Daoy (cell line): ENCODE measurements around the gene RHOJ. TPM values are rescaled to one million over a fixed set of nuclear protein-coding genes. Genes with fewer than 3 reads are reported as not detected.
"Not testable (repeated sequence)": the region's sequence is repeated elsewhere in the genome, so short reads cannot be mapped to it uniquely, and the experiment has no call there.

Experiments used
- DNase-seq: peaks from one replicate; pipeline ENCODE4 v3.0.0-alpha.2; 2015; ENCODE audit warnings: low read depth
- total RNA-seq: library from RNA; depleted of rRNA; stranded (reverse); fragments of >200 nt; shearing (Covaris generic); gene quantifications from 2 replicates; pipeline ENCODE4 v1.2.3, GENCODE V29; 2014; rRNA removed

Gene RHOJ
- total RNA-seq, 1 experiment from 2014 or later = 9.5 TPM

DNA sequence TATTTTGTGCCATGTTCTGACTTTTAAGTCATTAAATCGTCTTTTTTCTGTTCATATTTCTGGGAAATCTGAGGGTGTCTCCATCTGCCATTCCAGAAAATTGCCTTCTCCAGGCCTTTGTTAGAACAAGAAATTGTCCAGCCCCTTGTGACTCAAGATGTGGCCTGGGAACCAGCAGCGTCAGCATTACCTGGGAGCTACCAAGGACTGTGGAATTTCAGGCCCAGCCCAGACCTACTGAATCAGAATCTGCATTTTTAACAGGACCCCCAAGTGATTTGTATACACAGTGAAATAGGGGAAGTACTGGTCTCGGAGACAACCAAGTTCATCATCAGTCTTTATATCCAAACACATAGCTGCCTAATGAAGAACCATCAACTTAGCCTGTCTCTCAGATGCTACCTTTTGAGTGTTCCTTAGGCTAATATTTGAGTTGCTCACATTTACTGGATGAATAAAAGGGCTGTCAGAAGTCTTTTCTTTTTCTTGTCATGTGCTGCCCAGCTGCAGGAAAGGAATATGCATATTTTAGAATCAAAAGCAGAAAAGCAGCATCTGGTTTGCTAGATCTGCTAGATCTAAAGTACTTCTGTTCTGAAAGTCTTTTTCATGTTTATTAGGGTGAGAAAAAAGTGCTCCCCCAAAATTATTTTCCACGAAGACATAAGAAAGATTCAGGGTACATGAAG is 93.3 kb downstream of the RHOJ start:
- DNase-seq = no peak

DNA sequence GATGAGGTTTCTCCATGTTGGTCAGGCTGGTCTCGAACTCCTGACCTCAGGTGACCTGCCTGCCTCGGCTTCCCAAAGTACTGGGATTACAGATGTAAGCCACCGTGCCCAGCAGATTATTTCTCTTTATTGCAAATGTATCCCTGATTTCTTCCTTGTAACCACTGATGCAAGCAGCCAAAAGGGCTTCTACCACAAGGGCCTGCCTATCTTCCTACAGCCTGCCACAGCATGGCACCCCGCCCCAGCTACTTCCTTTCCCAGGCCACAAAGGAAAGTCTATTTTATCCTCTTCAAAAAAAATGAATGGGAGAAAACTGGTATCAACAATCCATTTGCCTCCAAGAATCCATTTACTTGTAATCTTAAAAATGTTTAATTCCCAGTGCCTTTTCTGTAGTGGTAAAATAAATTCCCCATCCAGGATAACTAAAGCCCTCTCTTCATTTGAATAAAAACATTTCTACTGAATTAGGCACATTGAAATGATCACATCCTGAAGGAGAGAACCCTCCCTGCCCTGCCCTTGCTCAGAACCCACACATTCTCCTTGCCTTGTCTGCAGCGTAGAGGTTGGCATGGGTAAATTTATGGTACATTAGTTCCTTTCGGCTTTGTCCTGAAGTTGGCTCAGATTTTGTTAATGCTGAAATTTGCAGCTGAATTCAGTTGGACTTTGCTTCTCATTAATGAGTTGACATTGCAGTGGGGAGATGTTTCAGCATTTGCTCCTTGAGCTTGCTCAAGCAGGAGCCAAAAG is 95.3 kb downstream of the RHOJ start:
- DNase-seq = no peak

DNA sequence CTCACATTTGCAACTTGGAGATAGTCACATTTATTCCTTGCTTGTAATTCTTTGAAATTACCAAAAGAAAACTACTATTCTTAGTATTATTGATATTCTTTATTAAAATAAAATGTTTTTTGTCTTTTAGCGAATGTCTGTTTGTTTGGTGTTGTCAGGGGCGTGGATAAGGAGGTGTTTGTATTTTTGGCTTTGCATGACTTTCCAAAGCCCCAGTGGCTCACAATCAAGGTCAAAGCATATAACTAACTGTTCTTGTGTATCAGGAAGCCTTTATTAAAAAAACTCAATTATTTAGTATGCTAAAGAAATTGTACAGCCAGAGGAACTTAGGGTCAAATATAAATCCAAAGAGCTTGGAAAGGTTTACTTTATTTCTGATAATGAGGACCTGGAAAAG is 96.6 kb downstream of the RHOJ start:
- no peak for DNase-seq

DNA sequence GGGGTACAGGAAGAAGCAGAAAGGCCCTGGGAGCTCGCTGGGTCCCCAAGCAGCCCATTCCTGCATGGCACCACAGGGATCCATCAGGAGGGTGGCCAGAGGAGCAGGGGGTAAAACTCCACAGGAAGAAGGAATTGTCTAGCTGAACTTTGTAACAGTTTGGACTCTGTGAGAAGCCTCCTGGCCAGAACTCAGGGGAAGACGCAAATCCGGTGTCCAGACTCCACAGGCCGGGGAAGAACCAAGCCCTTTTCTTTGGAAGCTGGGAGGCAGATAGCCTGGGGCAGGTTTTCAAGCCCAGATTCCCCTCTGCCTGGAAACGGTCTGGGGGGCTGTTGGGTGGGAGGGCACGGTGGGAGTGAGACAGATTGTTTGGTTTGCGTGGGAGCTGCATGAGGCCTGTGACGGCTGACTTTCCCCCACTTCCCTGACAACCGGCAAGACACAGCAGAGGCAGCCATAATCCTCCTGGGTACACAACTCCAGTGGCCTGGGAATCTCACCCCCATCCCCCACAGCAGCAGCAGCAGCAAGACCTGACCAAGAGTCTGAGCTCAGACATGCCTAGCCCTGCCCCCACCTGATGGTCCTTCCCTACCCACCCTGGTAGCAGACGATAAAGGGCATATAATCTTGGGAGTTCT is 97.8 kb downstream of the RHOJ start:
- no peak for DNase-seq

DNA sequence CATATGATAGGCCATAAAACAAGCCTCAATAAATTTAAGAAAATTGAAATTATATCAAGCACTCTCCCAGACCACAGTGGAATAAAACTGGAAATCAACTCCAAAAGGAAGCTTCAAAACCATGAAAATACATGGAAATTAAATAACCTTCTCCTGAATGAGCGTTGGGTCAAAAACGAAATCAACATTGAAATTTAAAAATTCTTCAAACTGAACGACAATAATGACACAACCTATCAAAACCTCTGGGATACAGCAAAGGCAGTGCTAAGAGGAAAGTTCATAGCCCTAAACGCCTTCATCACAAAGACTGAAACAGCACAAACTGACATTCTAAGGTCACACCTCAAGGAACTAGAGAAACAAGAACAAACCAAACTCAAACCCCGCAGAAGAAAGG is 100.2 kb downstream of the RHOJ start:
- DNase-seq = not testable (repeated sequence)

DNA sequence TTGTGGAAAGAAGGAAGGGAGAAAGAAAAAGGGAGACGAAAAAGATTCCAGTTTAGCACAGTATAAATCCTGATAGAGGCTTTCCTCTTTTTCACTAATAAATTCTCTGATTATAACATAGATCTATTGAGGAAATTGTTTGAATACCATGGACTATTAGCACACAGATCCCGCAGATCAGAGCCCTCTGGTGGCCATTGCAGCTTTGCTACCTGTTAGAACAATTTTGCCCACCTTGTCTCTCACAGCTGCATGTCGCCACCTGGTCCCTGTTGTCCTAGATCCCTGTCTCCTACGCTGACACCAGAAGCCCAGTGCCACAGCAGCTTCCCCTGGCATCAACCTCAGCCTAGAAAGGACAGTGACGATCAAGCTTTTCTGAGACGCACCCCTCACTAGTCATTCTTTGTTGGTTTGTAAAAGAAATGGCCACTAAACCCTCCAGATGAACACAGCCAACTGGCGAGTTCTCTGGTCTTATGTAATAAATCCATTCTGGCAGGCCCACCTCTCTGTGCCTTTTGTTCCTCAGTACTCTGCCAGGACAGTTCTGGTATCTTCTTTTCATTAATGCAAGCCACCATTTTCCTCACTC is 104.6 kb downstream of the RHOJ start:
- peak; percentile 30 for DNase-seq

DNA sequence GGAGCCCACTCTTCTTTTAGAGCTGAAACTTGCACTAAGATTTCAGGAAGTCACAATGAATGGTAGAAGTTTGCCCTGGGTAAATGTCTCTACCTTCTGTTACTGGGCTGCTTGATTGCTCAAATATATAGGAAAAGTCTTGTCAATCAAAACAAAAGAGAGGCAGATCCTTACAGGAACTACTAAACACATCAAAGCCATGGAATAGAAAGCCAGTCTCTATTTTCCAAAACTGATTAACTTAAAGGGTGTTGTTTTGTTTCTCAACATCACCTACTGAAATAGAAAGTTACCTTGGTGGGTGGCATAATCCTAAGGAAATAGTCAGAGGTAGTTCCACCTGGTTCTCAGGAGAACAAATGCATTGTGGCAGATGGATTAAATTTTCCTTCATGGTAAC is 114.6 kb downstream of the RHOJ start, which contains the start of gene GPHB5:
GPHB5 (minus strand) TSS at position 101 of the 400 bp plus-strand sequence. CDS start 1,086 bp downstream, outside the sequence.
- DNase-seq = no peak

DNA sequence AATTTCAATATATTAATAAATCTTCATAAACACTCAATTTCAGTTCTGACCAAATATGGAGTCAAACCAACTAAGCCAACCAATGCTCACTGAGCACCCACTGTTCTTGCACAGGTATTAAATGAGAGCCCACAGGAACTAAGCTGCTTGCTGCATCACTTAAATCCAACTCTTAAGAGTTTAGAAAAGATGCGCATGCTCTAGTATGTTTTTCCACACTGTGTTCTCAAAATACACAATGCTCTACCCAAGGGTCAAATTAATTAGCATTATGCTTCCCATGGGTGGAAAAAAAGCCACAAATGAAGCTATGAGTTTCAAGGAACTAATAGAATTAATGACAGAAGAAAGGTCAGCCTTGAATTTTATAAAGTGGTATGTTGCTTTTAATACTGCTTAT is 118.2 kb downstream of the RHOJ start:
- DNase-seq = no peak

DNA sequence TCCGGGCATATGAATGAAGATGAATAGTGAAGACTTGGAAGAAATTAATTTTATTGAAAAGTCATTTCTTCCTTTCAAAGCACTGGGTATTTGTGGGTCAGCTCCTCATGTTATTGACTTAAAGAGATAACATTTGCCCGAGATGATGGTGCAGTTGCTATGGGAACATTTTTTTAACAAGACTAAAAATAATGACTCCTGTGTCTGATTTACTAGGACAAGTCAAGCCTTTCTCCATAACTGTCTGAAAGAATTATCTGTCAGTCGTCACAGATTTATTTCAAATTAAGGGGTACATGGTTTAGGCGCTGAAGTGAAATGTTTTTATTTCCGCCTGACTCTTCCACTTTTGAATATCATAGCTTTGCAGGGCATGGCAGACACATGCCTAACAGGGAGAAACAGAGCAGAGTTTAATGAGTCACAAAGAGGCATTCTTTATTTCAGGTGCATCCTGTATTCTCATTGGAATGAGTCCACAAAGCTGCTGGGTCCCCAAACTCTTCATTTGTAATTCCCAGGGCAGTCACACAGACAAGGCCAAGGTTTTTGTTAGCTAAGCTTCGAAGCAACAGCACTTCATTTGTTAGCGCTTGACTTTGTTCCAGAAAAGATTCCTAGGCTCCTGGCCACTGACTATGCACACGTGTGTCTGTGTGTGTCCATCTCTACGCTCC is 118.8 kb downstream of the RHOJ start:
- no peak for DNase-seq

DNA sequence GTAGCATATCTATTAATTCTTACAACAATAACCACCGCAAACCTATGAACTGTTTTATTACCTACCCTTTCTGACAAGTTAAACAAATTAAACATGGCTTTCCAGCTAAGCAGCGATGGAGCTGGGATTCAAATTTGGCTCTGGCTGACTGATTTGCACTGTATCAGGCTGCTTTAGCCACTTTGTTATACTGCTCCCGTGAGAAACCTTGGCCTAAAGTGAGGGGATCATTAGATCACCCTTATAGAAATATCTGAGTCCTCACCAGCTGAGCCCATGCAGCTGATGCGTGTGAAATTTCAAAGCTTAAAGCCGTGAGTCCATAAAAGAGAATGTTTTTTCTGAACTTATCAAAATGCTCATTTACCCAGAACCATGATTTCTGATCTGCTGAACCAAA is 122.6 kb downstream of the RHOJ start:
- no peak for DNase-seq

DNA sequence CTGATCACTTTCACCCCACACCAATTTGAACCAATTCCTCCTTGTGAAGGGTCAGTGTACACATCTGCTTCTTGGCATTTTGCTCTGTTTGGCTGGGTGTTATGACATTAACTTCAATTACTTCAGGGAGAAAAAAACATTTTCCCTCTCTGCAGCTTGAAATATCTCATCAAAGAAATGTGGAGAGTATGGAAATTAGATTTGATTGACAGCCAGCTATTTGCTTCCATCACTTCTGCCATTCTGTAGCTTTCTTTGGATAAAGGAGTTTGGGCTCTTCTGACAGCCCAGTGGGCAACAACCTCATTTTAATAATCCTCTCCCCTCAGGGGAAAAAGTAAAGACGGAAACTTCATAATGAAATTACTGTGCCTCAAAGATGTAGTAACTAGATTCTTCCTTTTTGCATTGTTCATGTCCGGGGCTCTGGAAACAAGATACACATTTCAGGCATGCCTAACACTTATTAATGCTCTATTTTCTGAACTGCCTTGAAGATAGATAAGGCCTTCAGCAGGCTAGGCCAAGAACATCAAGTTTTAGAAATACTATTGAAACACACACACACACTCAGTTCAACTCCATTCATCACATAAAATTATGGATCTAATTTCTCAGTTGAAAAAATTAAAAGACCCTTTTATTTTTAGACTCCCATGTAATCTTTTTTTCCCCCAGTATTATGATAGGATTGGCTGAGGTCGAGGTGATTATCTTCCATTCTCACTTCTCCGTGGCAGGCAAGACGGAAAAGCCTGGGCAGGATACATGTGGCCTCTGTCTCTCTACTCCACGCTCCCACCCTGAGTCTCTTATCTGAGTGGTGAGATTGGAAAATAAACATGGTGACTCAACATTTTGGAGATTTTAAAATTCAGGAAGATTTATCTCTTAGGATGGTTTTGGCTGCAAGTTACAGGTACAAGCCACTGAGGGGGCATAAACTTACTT is 124.8 kb downstream of the RHOJ start:
- DNase-seq = no peak

DNA sequence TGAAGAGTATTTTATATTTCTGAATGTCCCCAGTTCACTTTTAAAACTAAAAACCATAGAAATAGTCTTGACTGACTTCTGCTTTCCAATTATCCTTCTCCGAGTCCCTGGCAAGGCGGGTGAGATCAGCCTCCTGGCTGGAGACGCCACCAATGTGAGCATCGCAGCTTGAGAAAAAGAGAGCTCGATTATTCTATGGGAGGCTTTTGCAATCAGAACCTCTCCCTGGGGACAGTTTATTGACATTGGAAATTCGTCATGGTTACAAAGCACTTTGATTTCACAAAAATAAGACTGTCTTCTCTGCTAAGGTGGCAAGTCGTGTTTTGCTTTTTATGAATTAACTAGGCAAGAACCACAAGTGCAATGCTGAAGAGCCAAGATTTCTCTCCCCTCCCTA is 138.1 kb downstream of the RHOJ start:
- no peak for DNase-seq

Other genes with a start within 250 kb of the RHOJ start
- 1.1 and 3.7 TPM in 2 replicates for gene KCNH5, start 159.0 kb upstream of the RHOJ start, total RNA-seq
- not detected in 2 replicates for gene GPHB5, start 114.5 kb downstream of the RHOJ start, total RNA-seq